Adrenal gland (tissue), 5 donors: Measurements from ENCODE around the gene KCNK18.

Source experiments
- CTCF ChIP-seq, 6 experiments: fragments of 450-650 bp in 4 of 6; fragments of 200-600 bp in 2 of 6; sonication (generic) in 1 of 6; IDR thresholded peaks; 1 replicate in 5 of 6; 2 replicates in 1 of 6; pipeline versions ENCODE4 v1.5.1 to v1.8.0; 2016 to 2021; ENCODE audit warnings: antibody characterized with exemption in 6 of 6, mild to moderate bottlenecking in 2 of 6, moderate library complexity in 1 of 6
- POLR2A ChIP-seq, 2 donors: fragments of 450-650 bp; IDR thresholded peaks; one replicate each; pipeline ENCODE4 v1.6.1; 2017; ENCODE audit warnings: antibody characterized with exemption in 2 of 2, mild to moderate bottlenecking in 2 of 2, moderate library complexity in 1 of 2
- donor health status: DM: no; HTN: no; CAD: no.

GRCh38 chr10:117152668-117153067 is 44.6 kb upstream of the KCNK18 start:
- TF ChIP-seq CTCF (IDR thresholded peaks at IDR 0.05) (no peak), POLR2A (IDR thresholded peaks at IDR 0.05) (no peak)
